ENCODE data around the gene EXOC3L4.
A peak's percentile ranks its signal among the peaks of the same experiment; 100 is the strongest.

The EXOC3L4 gene

GRCh38 chr14:103091041-103091882 is 3.3 kb upstream of the EXOC3L4 start:
- DNase-seq (ENCODE audit: low read depth) = peak; percentile 73

- no peak for DNase-seq (ENCODE audit: low read depth)
Measured at GRCh38 chr14:103091883-103092222, 2.7 kb upstream of the EXOC3L4 start.

GRCh38 chr14:103093856-103094405 is 594 bp upstream of the EXOC3L4 start:
- DNase-seq (ENCODE audit: low read depth) = no peak

- DNase-seq (ENCODE audit: low read depth) = no peak
Measured at GRCh38 chr14:103095210-103095778, 769 bp downstream of the EXOC3L4 start.

- DNase-seq (ENCODE audit: low read depth) = no peak
Measured at GRCh38 chr14:103096387-103096786, 1.9 kb downstream of the EXOC3L4 start.

GRCh38 chr14:103097244-103097993 is 2.9 kb downstream of the EXOC3L4 start:
- DNase-seq (ENCODE audit: low read depth) = no peak

GRCh38 chr14:103097994-103098957 is 3.8 kb downstream of the EXOC3L4 start:
- no peak for DNase-seq (ENCODE audit: low read depth)

- no peak for DNase-seq (ENCODE audit: low read depth)
Measured at GRCh38 chr14:103099081-103099732, 4.7 kb downstream of the EXOC3L4 start.

- no peak for DNase-seq (ENCODE audit: low read depth)
Measured at GRCh38 chr14:103099733-103100280, 5.3 kb downstream of the EXOC3L4 start.

GRCh38 chr14:103100281-103101121 is 6.0 kb downstream of the EXOC3L4 start:
- no peak for DNase-seq (ENCODE audit: low read depth)

- no peak for DNase-seq (ENCODE audit: low read depth)
Measured at GRCh38 chr14:103101257-103101962, 6.9 kb downstream of the EXOC3L4 start.

- no peak for DNase-seq (ENCODE audit: low read depth)
Measured at GRCh38 chr14:103101963-103102688, 7.6 kb downstream of the EXOC3L4 start.

GRCh38 chr14:103102689-103103260 is 8.2 kb downstream of the EXOC3L4 start:
- DNase-seq (ENCODE audit: low read depth) = no peak

- DNase-seq (ENCODE audit: low read depth) = no peak
Measured at GRCh38 chr14:103103461-103104388, 9.2 kb downstream of the EXOC3L4 start.

GRCh38 chr14:103104389-103104653 is 9.8 kb downstream of the EXOC3L4 start:
- no peak for DNase-seq (ENCODE audit: low read depth)

- DNase-seq (ENCODE audit: low read depth) = peak; percentile 55
Measured at GRCh38 chr14:103104654-103105452, 10.3 kb downstream of the EXOC3L4 start.

Data from activated T-cell treated with anti-CD3 and anti-CD28 coated beads for 24 hours (primary cell).